CD4-positive, alpha-beta memory T cell (primary cell): ENCODE measurements around the gene CAV3. TPM values are rescaled to one million over a fixed set of nuclear protein-coding genes. Genes with fewer than 3 reads are reported as not detected.

Experiments used
- polyA plus RNA-seq, 2 donors: library from polyadenylated mRNA; unstranded; fragments of 300-500 nt; fragmentation: Illumina TruSeq; gene quantifications; one replicate each; pipeline ENCODE4 v1.2.3, GENCODE V29; 2021
- total RNA-seq, 2 experiments: library from RNA; stranded (reverse); gene quantifications; one replicate each; pipeline ENCODE4 v1.2.3, GENCODE V29; 2021

CAV3 gene
- total and polyA plus RNA-seq, 4 experiments from 2014 or later: not detected

Other genes starting within 250 kb of the CAV3 start
- 1 to 10 TPM in 1 of 2 experiments, under 1 TPM in 1; 0.53 to 1.1 TPM for gene LMCD1, start 232.0 kb upstream of the CAV3 start, total RNA-seq
- 1 to 10 TPM; 1.5 to 2.2 TPM for gene LMCD1, start 232.0 kb upstream of the CAV3 start, polyA plus RNA-seq
- not detected for gene SSUH2, start 89.0 kb upstream of the CAV3 start, total RNA-seq
- gene SSUH2, start 89.0 kb upstream of the CAV3 start, polyA plus RNA-seq: not detected
- 1 to 10 TPM in 1 of 2 experiments, under 1 TPM in 1; 0.94 to 1.1 TPM for gene OXTR, start 35.8 kb downstream of the CAV3 start, total RNA-seq
- under 1 TPM in 1 of 2 donors, not detected in 1; 0.15 TPM for gene OXTR, start 35.8 kb downstream of the CAV3 start, polyA plus RNA-seq
- gene RAD18, start 229.7 kb downstream of the CAV3 start, total RNA-seq: 10 to 100 TPM; 17.5 to 17.6 TPM
- gene RAD18, start 229.7 kb downstream of the CAV3 start, polyA plus RNA-seq: 10 to 100 TPM; 11.9 to 13.8 TPM